Glutamatergic neuron (in vitro differentiated cells): ENCODE results near the gene MRPS2. TPM values are rescaled to one million over a fixed set of nuclear protein-coding genes. Genes with fewer than 3 reads are reported as not detected.
A peak's percentile ranks its signal among the peaks of the same experiment; 100 is the strongest.
"Not testable (repeated sequence)": the region's sequence is repeated elsewhere in the genome, so short reads cannot be mapped to it uniquely, and the experiment has no call there.

ENCODE experiments used
- DNase-seq: peaks from one replicate; pipeline ENCODE4 v3.0.0; 2022
- H3K27ac Mint-ChIP-seq: one replicate; pipeline ENCODE4 v1.8.0; 2020; ENCODE audit warnings: mild to moderate bottlenecking, mixed read lengths, inconsistent platforms; ENCODE audit not compliant: unreplicated experiment
- H3K27me3 Mint-ChIP-seq: one replicate; pipeline ENCODE4 v1.8.0; 2020; ENCODE audit warnings: mild to moderate bottlenecking, moderate library complexity, mixed read lengths, inconsistent platforms; ENCODE audit not compliant: unreplicated experiment
- H3K36me3 Mint-ChIP-seq: one replicate; pipeline ENCODE4 v1.8.0; 2020; ENCODE audit warnings: mild to moderate bottlenecking, mixed read lengths, inconsistent platforms; ENCODE audit not compliant: unreplicated experiment
- H3K4me1 Mint-ChIP-seq: one replicate; pipeline ENCODE4 v1.8.0; 2020; ENCODE audit warnings: mild to moderate bottlenecking, low read depth, mixed read lengths, inconsistent platforms; ENCODE audit not compliant: unreplicated experiment
- H3K4me3 Mint-ChIP-seq: one replicate; pipeline ENCODE4 v1.8.0; 2020; ENCODE audit warnings: mild to moderate bottlenecking, mixed read lengths, inconsistent platforms; ENCODE audit not compliant: unreplicated experiment
- H3K9me3 Mint-ChIP-seq: one replicate; pipeline ENCODE4 v1.8.0; 2020; ENCODE audit warnings: mild to moderate bottlenecking, moderate library complexity, mixed read lengths, inconsistent platforms; ENCODE audit not compliant: unreplicated experiment
- CTCF ChIP-seq: fragments of 200-600 bp; sonication (generic); IDR thresholded peaks from one replicate; pipeline ENCODE4 v1.5.0; 2021; ENCODE audit not compliant: partially characterized antibody, unreplicated experiment
- long read RNA-seq: library from polyadenylated mRNA; unstranded; transcript quantifications from one replicate; pipeline ENCODE4 v2.0.0, GENCODE V29; 2020; ENCODE audit not compliant: unreplicated experiment
- total RNA-seq: library from RNA; stranded (reverse); fragmentation: NEBNext Ultra II Directional; extraction: Animal tissue kit (Norgen Biotek cat#: 25700); gene quantifications from one replicate; pipeline ENCODE4 v1.2.1, GENCODE V29; 2021; ENCODE audit not compliant: unreplicated experiment

Gene MRPS2
- 30.7 TPM for total RNA-seq
- long read RNA-seq, transcript MRPS2-201 (4 exons, 1,510 nt), result major isoform, 51 of 56 reads
- long read RNA-seq, partial matches to known transcripts, result 0 of 56 reads
- long read RNA-seq, other reads (novel, unspliced or antisense), result 5 of 56 reads

DNA sequence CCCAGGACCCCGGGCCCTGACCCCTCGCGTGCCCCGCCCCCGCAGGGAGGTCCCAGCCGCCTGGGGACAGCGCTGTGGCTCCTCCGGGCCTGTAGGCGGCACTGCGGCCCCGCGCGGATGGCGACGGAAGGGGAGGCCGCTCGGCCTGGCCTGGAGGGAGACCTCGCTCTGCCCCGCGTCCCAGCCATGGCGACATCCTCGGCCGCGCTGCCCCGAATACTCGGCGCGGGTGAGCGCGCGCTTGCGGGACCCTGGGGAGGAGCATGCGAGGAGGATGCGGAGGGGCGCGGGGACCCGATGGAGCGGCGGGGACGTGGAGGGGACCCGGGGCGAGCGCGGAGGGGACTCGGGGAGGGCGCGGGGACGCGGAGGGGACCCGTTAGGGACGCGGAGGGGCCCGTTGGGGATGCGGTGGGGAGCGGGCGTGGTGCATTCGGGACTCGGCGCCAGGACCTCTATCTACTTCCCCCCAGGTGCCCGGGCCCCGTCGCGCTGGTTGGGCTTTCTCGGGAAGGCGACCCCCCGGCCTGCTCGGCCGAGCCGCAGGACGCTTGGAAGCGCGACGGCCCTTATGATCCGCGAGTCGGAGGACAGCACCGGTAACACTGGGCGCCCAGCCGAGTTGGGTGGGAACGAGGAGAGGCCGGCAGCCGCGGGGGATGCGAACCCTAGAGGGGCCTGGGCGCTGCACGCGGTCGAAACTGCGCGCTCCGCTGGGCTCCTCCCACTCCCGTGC lies at the start of gene MRPS2:
MRPS2 (plus strand) TSS at position 158 of the 736 bp plus-strand sequence; CDS start at position 187, 29 bp downstream.
- H3K4me3 Mint-ChIP-seq, result peak within 1 kb of the TSS; percentile 87
- H3K4me1 Mint-ChIP-seq, result peaks cover 3% of the 10 kb centered on the region
- H3K27me3 Mint-ChIP-seq, result peaks cover 8% of the 10 kb centered on the region
- TF ChIP-seq CTCF, result peak; percentile 62
- no peak within 1 kb of the TSS for H3K27ac Mint-ChIP-seq
- no peaks in the 10 kb centered on the region for H3K36me3 Mint-ChIP-seq
- peaks cover 2% of the 10 kb centered on the region for H3K9me3 Mint-ChIP-seq
- peak; percentile 98 for DNase-seq

DNA sequence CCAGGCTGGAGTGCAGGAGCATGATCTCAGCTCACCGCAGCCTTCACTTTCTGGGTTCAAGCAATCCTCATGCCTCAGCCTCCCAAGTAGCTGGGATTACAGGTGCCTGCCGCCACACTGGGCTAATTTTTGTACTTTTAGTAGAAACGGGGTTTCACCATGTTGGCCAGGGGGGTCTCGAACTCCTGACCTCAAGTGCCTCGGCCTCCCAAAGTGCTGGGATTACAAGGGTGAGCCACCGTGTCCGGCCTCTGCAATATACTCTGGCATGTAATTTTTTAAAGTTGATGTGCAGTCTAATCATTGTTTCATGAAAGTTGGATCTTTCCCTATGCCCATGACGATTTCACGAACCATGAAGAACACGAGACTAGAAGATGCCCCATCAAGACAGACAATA lies 49.5 kb upstream of the MRPS2 start:
- TF ChIP-seq CTCF, result no peak
- Mint-ChIP-seq H3K27ac (no peak overlapping the region), H3K4me3 (no peak overlapping the region), H3K4me1 (peaks cover 7% of the 10 kb centered on the region), H3K36me3 (peaks cover 9% of the 10 kb centered on the region), H3K27me3 (peaks cover 4% of the 10 kb centered on the region), H3K9me3 (peaks cover 1% of the 10 kb centered on the region)
- DNase-seq, result no peak

- not testable (repeated sequence) for H3K36me3 Mint-ChIP-seq, H3K27ac Mint-ChIP-seq, H3K4me3 Mint-ChIP-seq, H3K27me3 Mint-ChIP-seq, H3K4me1 Mint-ChIP-seq, DNase-seq, H3K9me3 Mint-ChIP-seq
These were observed 48.6 kb upstream of the MRPS2 start for GRCh38 chr9:135451909-135452308.

DNA sequence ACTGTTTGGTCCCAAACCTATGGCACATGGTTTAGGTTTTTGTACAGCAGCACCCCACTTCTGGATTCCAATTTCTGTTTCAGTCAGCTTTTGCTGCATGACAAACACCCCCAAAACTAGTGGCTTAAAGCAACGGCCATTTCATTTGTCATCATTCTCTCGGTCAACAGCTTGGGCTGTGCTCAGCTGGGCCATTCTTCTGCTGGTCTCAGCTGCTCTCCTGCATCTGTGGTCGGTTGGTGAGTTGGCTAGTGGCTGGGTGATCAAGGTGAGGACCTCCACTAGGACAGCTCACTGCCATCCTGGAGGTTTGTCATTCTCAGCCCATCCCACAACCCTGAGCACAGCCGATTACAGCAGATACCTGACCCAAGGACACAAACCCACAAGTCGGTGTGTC lies 45.7 kb upstream of the MRPS2 start:
- peaks cover 4% of the 10 kb centered on the region for H3K9me3 Mint-ChIP-seq
- H3K4me1 Mint-ChIP-seq, result peaks cover 3% of the 10 kb centered on the region
- H3K27ac Mint-ChIP-seq, result no peak overlapping the region
- no peak for TF ChIP-seq CTCF
- H3K4me3 Mint-ChIP-seq, result no peak overlapping the region
- peaks cover 9% of the 10 kb centered on the region for H3K27me3 Mint-ChIP-seq
- no peak for DNase-seq
- H3K36me3 Mint-ChIP-seq, result peaks cover 13% of the 10 kb centered on the region

- H3K36me3 Mint-ChIP-seq, result peaks cover 13% of the 10 kb centered on the region
- no peak overlapping the region for H3K27ac Mint-ChIP-seq
- TF ChIP-seq CTCF, result no peak
- no peak for DNase-seq
- peaks cover 4% of the 10 kb centered on the region for H3K9me3 Mint-ChIP-seq
- H3K27me3 Mint-ChIP-seq, result peaks cover 9% of the 10 kb centered on the region
- H3K4me1 Mint-ChIP-seq, result no peaks in the 10 kb centered on the region
- H3K4me3 Mint-ChIP-seq, result no peak overlapping the region
These were observed 45.0 kb upstream of the MRPS2 start for GRCh38 chr9:135455401-135456030.
